IPS DF 4.7 (cell line): ENCODE data around the gene EXTL1.

Source experiments
- DNase-seq: peaks from one replicate; pipeline ENCODE4 v3.0.0-alpha.2; 2013; ENCODE audit warnings: low spot score; ENCODE audit errors: extremely low read depth

Gene EXTL1

GRCh38 chr1:26023826-26024225 is 2.3 kb downstream of the EXTL1 start:
- no peak for DNase-seq

- no peak for DNase-seq
These were observed 3.5 kb downstream of the EXTL1 start for GRCh38 chr1:26025060-26025459.

GRCh38 chr1:26025517-26025916 is 3.9 kb downstream of the EXTL1 start:
- DNase-seq = no peak

- DNase-seq = no peak
These were observed 6.3 kb downstream of the EXTL1 start for GRCh38 chr1:26027716-26028489.

GRCh38 chr1:26028490-26028980 is 7.0 kb downstream of the EXTL1 start:
- DNase-seq = no peak

GRCh38 chr1:26029054-26029863 is 7.7 kb downstream of the EXTL1 start:
- no peak for DNase-seq

GRCh38 chr1:26029864-26030481 is 8.4 kb downstream of the EXTL1 start:
- no peak for DNase-seq

GRCh38 chr1:26031196-26031595 is 9.6 kb downstream of the EXTL1 start:
- no peak for DNase-seq

- DNase-seq = no peak
These were observed 10.1 kb downstream of the EXTL1 start for GRCh38 chr1:26031611-26032220.

GRCh38 chr1:26032656-26033357 is 11.2 kb downstream of the EXTL1 start:
- no peak for DNase-seq

GRCh38 chr1:26034504-26035202 is 13.1 kb downstream of the EXTL1 start:
- DNase-seq = no peak

GRCh38 chr1:26035203-26035958 is 13.8 kb downstream of the EXTL1 start:
- DNase-seq = no peak

GRCh38 chr1:26035959-26036755 is 14.6 kb downstream of the EXTL1 start:
- DNase-seq = no peak

- DNase-seq = no peak
These were observed 15.2 kb downstream of the EXTL1 start for GRCh38 chr1:26036756-26037281.

GRCh38 chr1:26037904-26038303 is 16.3 kb downstream of the EXTL1 start:
- DNase-seq = no peak

- no peak for DNase-seq
These were observed 16.9 kb downstream of the EXTL1 start for GRCh38 chr1:26038477-26038876.

- DNase-seq = no peak
These were observed 17.3 kb downstream of the EXTL1 start for GRCh38 chr1:26038904-26039303.

- no peak for DNase-seq
These were observed 19.8 kb downstream of the EXTL1 start for GRCh38 chr1:26041401-26041800.

- no peak for DNase-seq
These were observed 20.4 kb downstream of the EXTL1 start for GRCh38 chr1:26041978-26042377.
